K562 (cell line): Measurements from ENCODE around the gene SVBP. TPM values are rescaled to one million over a fixed set of nuclear protein-coding genes. Genes with fewer than 3 reads are reported as not detected.

ENCODE experiments used
- AFF4 ChIP-seq: sonication (generic); formaldehyde crosslinking; IDR thresholded peaks from 2 replicates; pipeline ENCODE4 v1.8.0; 2023; ENCODE audit warnings: mild to moderate bottlenecking, missing genetic modification reagents
- CC2D1A ChIP-seq: fragments of 450-650 bp; IDR thresholded peaks from 2 replicates; pipeline ENCODE4 v1.6.1; 2017; ENCODE audit warnings: mild to moderate bottlenecking
- E2F4 ChIP-seq: sonication (generic); formaldehyde crosslinking; IDR thresholded peaks from 2 replicates; pipeline ENCODE4 v1.8.0; 2022; ENCODE audit warnings: mild to moderate bottlenecking, low read depth, missing genetic modification reagents
- E4F1 ChIP-seq: fragments of 250-450 bp; sonication (Bioruptor Pico); IDR thresholded peaks from 2 replicates; pipeline ENCODE4 v1.5.0; 2021; ENCODE audit warnings: mild to moderate bottlenecking, borderline replicate concordance
- FOXA3 ChIP-seq, 2 experiments: fragments of 450-650 bp in 1 of 2; sonication (generic) in 1 of 2; formaldehyde crosslinking; IDR thresholded peaks in 1 of 2; conservative IDR thresholded peaks in 1 of 2; 2 replicates each; pipeline versions ENCODE4 v1.4.0 to v1.8.0; 2020 to 2022; ENCODE audit warnings: mild to moderate bottlenecking in 2 of 2, missing genetic modification reagents in 1 of 2
- HSF4 ChIP-seq: fragments of 250-450 bp; sonication (Bioruptor Pico); IDR thresholded peaks from 2 replicates; pipeline ENCODE4 v2.1.2; 2022; ENCODE audit warnings: mild to moderate bottlenecking, moderate library complexity, borderline replicate concordance
- ZBTB40 ChIP-seq, 2 experiments: fragments of 450-650 bp in 1 of 2; sonication (generic) in 1 of 2; formaldehyde crosslinking in 1 of 2; IDR thresholded peaks; 2 replicates each; pipeline versions ENCODE4 v1.7.1 to v1.9.0; 2016 to 2022; ENCODE audit warnings: inconsistent platforms in 1 of 2, mild to moderate bottlenecking in 1 of 2, missing genetic modification reagents in 1 of 2
- ZNF146 ChIP-seq: IDR thresholded peaks from one replicate; pipeline ENCODE4 v1.6.1; 2018; ENCODE audit warnings: missing compliant biosample characterization; ENCODE audit not compliant: unreplicated experiment
- polyA plus RNA-seq, 8 experiments: library from polyadenylated mRNA; depleted of rRNA in 4 of 8; stranded (reverse) in 5 of 8; unstranded in 3 of 8; fragments of >200 nt; fragmentation: Nextera tagmentation in 2 of 8; fragmentation: Illumina TruSeq in 1 of 8; extraction: Ambion mirVana in 2 of 8; extraction: Trizol in 1 of 8; gene quantifications; 2 replicates each; pipeline versions ENCODE4 v1.2.1 to v1.2.3, GENCODE V29; 2011 to 2014; ENCODE audit warnings: inconsistent platforms in 1 of 8, missing spikeins in 1 of 8
- total RNA-seq, 7 experiments: library from RNA; depleted of rRNA in 6 of 7; stranded (reverse); fragments of >200 nt in 6 of 7; fragmentation: Illumina TruSeq in 2 of 7; extraction: Trizol in 2 of 7; gene quantifications; 2 replicates each; pipeline versions ENCODE4 v1.2.1 to v1.2.3, GENCODE V29; 2011 to 2021; ENCODE audit warnings: low replicate concordance in 1 of 7

The SVBP gene
- total and polyA plus RNA-seq, 9 of the 15 experiments (the other 6 are each of a cell fraction or from before 2014, with no cell fraction given): 31.7 to 49.7 (median 40.0) TPM

GRCh38 chr1:42825036-42825851 is 8.0 kb upstream of the SVBP start (continued):
- TF ChIP-seq E2F4 (CRISPR knock-in tag) (peak; percentile 69; the same call in 1 of the 2 replicates), ZNF146 (CRISPR knock-in tag) (no peak), FOXA3 (CRISPR knock-in tag; conservative IDR thresholded peaks at IDR 0.05 in 1 of 2, IDR thresholded peaks at IDR 0.05 in 1 of 2) (peak in 1 of 2 experiments; percentile 4; a peak in 1 of 4 replicates), HSF4 (no peak), ZBTB40 (IDR thresholded peaks at IDR 0.05) (no peak; the same call in 1 of the 2 replicates), ZBTB40 (CRISPR knock-in tag; IDR thresholded peaks at IDR 0.05) (no peak), CC2D1A (peak; percentile 98), AFF4 (no peak), E4F1 (CRISPR knock-in tag) (no peak)
